Measurements from ENCODE around the gene ZNF74.

- TF ChIP-seq CTCF (conservative IDR thresholded peaks at IDR 0.05) (no peak), ZFX (IDR thresholded peaks at IDR 0.05) (no peak)
These were observed 7.0 kb upstream of the ZNF74 start for GRCh38 chr22:20386972-20387371.
